Putamen (tissue), 1 donor: Measurements from ENCODE around the gene CDK3.
"Not testable (repeated sequence)": the region's sequence is repeated elsewhere in the genome, so short reads cannot be mapped to it uniquely, and the experiment has no call there.

Experiments
- DNase-seq: peaks from one replicate; pipeline ENCODE4 v3.0.0-alpha.2; 2016; ENCODE audit warnings: low spot score

The CDK3 gene

DNA sequence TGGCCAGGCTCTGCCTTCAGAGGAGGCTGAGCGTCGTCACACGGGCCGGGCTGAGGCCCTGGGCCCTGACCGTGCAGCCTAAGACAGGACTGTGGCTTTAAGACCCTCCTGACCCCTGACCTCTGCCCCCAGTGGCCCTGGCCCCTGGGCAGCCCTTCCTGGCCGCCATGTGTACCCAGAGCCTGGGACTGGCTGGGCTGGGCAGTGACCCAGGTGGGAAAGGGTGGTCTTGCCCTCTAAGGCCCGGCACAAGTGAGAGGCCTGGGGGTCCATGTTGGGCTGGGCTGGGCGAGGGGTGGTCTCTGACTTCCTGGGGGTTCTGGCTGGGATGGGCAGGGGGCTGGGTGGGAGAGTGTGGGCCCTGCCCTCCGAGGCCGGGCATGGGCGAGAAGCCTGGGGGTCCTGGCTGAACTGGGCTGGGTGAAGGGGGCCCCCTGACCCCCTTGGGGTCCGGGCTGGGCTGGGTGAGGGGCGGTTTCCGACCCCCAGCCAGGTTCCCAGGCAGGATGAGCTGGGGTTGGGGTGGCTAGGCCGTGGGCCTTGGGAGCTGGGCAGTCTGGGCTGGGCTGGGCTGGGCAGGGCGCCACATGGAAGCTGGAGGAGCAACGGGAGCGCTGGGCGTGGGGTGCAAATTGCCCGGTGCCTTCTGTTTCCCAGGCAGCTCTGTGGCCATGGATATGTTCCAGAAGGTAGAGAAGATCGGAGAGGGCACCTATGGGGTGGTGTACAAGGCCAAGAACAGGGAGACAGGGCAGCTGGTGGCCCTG is at the start of gene CDK3:
TSS of gene CDK3 (plus strand) at position 101 of the 767 bp plus-strand sequence. CDS start at position 672, 571 bp downstream.
- DNase-seq, result no peak

DNA sequence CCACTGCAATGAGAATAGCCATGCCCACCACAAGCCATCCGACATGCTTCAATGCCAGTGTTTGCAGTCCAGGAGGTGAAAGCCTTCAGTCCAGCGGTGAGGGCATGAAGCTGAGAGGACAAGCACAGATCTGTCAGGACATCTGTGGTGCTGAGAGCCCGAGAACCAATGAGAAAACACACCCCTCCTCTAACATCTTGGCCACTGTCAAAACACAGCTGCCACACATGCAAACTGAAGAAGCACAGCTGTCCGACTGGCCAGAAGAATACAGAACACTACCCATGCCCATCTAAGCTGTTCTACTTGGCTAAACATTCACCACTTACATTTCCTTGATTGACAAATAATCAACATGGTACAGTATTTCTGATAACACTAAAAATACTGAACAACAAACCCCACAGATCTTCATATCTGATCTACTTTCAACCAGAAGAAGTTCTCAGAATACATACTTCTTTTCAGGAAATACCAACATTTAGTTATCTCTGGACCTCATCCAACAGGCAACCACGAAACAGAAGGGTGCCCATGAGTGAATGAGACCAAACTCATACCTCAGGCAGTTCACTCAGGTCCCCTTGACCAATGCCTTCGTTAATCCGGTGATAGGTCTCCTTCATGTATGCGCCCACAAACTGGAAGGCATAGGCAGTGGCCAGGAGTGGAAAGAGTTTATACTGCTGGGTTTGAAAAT is 49.6 kb upstream of the CDK3 start:
- DNase-seq, result no peak

DNA sequence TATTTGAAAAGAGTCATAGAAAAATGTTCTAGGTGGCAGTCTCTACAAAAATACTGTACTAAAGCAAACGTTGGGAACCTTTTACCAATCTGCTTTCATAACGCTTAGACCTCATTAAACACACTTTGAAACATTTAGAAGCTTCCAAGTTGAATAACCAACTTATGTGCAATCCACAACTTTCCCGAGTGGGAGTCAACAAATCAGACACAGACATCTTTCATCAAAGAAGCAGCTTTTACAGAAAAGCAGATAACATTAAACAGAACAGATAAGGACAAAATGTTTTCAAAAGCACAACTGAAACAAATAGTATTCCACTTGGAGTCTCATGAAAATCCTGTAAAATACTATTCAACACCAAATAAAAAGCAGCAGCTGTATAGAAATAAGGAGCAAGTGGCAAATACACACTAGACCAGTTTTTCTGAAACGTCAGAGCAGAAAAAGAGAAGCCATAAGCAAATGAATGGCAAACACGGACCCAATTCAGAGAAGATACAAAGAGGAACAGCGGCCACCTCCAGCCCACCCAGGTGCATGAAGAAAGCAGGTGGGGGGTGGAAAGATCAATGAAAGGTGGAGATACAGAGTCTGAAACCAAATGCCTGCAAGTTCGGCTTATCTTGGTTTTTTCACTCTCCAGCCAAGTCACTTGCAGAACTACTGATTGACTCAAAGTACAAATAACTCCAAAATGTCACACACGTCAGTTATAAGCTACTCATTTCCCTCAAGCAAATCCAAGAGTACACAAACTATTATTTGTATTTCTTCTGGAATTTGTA is 41.4 kb upstream of the CDK3 start:
- no peak for DNase-seq

DNA sequence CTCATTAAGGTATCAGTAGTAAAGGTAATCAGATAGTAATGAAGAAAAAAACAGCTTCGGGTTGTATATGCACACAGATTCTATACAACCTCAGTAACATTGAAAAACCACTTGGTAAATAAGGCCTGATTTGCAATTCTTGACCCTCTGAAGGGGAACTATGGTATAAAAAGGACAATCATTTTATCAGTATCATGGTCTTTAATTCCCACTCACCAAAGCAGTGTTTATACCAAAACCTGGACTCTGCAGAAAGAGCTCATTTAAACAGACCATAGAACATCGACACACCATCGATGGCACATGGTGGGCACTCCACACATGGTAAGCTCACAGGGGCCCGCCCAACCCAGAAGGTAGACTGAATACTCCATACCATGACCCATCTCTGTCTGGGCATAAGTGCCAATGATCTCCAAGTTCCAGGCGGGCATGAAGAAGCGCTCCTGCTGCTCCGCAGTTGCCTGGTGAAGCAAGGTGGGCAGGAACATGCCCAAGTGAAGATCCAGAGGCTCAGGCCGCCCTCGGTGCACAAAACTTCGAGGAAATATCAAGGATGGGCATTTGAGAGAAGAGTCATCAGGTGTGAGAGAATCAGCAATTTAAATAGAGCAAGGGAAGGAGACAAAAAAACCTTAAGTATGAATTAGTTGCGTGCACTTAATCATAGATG is 40.7 kb upstream of the CDK3 start:
- no peak for DNase-seq

DNA sequence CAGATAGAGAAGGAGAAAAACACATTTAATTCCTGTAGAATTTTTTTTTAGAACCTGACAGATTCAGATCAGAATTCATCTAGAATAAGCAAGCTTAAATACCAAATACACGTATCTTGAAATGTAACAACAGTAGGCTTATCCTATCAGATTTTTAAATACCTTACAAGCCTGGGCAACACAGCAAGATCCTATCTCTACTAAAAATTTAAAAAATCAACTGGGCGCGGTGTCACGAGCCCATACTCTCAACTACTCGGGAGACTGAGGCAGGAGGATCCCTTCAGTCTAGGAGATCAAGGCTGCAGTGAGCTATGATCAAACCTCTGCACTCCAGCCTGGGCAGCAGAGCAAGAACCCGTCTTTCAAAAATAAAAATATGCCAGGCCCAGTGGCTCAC is 35.2 kb upstream of the CDK3 start:
- DNase-seq, result no peak

DNA sequence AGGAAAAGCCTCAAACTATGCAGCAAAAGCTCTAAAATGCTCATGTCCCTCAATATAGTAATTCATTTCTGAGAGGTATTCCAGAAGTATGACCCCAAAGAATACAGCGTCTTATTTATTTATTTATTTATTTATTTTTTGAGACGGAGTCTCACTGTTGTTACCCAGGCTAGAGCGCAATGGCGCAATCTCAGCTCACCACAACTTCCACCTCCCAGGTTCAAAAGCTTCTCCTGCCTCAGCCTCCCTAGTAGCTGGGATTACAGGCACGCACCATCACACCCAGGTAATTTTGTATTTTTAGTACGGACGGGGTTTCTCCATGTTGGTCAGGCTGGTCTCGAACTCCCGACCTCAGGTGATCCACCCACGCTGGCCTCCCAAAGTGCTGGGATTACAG is 31.6 kb upstream of the CDK3 start:
- not testable (repeated sequence) for DNase-seq

DNA sequence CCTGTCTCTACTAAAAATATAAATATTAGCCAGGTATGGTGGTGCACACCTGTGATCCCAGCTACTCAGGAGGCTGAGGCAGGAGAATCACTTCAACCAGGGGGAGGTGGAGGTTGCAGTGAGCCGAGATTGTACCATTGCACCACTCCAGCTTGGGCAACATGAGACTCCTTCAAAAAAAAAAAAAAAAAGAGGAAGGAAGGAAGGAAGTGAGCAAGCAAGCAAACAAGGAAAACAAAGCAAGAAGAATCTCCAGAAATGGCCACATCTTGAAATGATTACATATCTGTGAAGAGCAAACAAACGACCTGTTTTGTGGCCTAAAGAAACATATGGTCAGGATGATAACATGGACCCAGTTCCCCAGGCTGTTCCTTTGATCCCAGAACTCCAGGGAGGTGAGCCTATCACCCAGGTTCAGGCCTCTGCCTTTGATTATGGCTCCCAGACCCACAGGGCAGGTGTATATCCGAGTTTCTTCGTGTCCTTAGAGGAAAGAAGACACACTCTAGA is 30.6 kb upstream of the CDK3 start:
- no peak for DNase-seq

DNA sequence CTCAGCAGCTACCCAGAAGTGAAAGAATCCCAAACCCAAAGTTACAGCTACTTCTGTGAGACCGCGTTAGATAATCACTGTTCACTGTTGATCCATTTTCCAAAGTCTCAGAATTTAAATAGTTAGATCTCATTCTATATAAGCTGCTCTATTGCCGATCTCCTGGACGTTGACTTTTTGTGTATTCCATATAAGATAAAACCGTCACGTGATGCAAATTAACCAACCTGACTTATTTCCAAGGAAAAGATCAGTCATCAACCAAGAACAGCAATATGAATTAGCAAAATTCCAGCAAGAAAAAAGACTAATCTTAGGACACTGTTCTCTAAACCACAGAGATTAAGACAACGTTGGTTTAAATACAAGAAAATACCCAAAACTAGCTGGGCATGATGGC is 30.0 kb upstream of the CDK3 start:
- DNase-seq, result no peak

DNA sequence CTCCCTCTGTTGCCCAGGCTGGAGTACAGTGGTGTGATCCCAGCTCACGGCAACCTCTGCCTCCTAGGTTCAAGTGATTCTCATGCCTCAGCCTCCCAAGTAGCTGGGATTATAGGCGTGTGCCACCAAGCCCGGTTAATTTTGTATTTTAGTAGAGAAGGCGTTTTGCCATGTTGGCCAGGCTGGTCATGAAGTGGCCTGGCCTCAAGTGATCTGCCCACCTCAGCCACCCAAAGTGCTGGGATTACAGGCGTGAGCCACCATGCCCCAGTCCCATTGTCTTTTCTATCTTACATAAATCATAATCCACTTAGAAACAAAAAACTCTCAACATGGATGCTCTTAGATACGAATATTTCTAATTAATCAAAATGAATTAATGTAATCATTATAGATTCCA is 25.5 kb upstream of the CDK3 start:
- DNase-seq, result not testable (repeated sequence)

DNA sequence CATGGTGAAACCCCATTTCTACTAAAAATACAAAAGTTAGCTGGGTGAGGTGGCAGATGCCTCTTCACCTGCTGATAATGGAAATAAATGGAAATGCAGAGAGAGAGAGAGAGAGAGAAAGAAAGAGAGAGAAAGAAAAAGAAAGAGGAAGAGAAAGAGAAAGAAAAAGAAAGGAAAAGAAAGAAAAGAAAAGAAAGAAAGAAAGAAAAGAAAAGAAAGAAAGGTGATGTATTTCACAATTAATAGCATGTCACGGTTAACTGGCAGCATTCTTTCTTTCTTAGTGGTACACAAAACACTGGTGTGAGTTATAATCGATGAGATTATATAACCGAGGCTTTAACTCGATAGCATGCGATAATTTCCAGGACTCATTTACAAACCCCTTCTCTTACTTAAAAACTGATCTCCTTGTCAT is 24.9 kb upstream of the CDK3 start:
- DNase-seq, result no peak

DNA sequence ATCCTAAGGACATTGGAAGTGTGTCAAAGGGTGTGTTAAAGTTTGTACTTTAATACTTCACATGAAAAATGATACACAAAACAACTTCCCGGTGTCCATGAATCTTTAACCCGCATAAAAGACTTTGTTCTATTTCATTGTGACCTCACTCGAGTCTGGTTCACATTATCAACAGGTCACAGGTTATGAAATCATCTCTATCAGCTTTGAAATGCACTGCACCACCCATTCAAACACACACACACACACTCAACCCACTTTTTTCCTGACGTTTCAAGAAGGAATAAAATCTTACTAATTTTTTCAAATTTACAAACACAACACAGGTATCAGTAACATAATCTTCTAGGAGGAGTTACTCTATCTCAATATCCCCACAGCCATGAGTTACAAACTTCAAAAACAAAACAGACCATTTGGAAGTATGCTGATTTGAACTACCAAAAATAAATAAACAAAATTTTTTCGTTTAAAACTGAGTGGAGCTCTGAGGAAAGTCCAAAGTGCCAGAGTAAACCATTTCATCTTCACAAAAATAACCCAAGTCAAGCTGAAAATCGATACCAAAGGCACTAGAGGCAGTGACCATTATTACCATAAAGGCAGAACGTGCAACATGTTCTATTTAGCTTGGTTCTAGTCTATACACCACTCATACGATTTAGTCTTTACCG is 24.3 kb upstream of the CDK3 start:
- no peak for DNase-seq

DNA sequence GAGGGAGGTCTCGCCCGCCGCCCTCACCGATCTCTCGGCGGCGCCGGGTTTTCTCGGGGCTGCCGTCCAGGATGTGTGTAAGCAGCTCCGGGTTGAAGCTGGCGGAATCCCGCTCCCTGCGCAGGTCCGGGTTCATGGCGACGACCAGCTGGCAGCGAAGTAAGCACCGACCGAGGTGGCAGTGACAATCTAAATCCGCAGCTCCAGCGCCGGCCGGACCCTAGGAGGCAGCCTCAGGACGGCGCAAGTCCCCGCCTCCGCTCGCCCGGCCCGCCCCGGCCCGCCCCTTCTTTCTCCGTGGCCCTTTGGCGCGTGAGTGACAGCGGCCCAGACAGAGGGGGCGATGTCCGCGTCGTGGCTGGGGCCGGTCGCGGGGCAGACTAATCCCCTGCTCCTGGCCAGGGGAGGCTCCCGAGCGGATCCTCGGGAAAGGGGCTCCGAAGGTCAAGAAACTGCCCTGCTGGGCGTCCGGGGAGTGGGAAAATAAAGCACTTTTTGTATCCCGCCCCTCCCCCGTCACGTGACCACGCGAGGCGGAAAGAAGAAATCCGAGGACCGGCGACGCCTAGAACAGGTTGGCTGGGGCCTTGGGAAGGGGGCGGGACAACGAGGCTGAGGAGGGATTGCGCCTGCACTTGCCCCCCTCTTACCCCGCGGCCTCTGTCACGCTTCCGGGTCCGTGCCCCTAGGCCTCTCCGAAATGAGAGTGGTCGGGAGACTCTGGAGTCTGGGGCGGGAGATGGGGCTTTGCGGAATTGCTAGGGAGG is 21.5 kb upstream of the CDK3 start, which contains the start of the genes ACOX1 and TEN1:
TSS of gene ACOX1 (minus strand) at position 229 of the 767 bp plus-strand sequence. CDS start at position 136, 93 bp downstream.
TSS of gene TEN1 (plus strand) at position 303 of the 767 bp plus-strand sequence. CDS start 6,953 bp downstream, outside the sequence.
- DNase-seq, result peak; percentile 97

DNA sequence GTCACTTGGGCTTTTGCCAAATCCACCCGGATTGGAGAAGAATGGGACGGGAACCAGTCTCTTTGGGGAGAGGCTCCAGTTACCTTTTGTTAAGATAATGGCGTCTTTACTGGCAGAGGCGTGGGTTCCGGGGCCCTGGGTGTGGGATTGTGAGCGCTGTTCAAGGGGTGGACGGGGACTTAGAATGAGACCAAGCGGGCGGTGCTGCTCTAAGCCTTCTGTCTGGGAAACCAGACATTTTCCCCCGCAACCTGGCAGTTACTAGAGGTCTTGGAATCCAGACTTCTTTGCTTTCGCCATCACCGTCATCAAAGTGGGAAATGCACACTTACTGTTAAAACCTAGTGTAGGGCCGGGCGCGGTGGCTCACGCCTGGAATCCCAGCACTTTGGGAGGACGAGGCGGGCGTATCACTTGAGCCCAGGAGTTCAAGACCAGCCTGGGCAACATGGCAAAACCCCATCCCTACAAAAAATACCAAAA is 20.9 kb upstream of the CDK3 start:
- no peak for DNase-seq

DNA sequence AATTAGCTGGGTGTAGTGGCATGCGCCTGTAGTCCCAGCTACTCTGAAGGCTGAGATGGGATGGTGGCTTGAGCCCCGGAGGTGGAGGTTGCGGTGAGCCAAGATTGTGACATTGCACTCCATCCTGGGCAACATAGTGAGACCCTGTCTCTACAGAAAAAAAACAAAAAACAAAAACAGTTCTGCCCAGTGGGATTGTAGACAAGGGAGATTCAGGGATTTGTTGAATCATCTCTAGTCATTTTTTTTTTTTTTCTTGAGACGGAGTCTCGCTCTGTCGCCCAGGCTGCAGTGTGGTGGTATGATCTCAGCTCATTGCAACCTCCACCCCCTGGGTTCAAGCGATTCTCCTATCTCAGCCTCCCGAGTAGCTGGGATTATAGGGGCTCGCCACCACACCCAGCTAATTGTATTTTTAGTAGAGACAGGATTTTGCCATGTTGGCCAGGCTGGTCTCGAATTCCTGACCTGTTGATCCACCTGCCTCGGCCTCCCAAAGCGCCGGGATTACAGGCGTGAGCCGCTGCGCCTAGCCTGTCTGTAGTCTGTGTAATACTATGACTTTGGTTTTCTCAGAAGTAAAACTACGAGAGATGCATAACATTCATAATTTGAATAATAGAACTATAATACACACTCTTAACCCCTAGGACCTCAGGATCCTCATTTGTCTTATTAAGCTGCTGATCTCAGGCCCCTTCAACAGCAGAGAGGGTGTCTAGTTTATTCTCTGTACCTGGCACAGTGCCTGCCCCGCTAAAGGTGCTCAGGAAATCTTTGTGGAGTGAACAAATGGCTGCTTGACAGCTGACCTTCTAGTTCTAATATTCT is 20.3 kb upstream of the CDK3 start:
- no peak for DNase-seq

DNA sequence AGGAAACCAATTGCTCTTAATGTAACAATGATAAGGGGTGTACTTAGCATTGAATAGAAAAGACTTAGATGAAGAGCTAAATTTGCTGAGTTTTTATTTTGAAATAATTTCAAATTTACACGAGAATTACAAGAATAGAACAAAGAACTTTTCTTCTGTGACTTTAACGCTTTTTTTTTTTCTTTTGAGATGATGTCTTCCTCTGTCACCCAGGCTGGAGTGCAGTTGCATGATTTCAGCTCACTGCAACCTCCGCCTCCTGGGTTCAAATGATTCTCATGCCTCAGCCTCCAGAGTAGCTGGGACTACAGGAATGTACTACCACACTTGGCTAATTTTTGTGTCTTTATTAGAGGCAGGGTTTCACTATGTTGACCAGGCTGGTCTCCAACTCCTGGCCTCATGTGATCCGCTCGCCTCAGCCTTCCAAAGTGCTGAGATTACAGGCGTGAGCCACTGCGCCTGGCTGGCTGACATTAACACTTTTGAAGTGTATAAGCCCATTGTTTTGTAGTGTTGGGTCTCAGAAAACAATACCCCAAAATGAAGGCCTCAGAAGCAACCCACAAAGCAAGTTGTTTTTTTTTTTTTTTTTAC is 19.5 kb upstream of the CDK3 start:
- DNase-seq, result no peak

DNA sequence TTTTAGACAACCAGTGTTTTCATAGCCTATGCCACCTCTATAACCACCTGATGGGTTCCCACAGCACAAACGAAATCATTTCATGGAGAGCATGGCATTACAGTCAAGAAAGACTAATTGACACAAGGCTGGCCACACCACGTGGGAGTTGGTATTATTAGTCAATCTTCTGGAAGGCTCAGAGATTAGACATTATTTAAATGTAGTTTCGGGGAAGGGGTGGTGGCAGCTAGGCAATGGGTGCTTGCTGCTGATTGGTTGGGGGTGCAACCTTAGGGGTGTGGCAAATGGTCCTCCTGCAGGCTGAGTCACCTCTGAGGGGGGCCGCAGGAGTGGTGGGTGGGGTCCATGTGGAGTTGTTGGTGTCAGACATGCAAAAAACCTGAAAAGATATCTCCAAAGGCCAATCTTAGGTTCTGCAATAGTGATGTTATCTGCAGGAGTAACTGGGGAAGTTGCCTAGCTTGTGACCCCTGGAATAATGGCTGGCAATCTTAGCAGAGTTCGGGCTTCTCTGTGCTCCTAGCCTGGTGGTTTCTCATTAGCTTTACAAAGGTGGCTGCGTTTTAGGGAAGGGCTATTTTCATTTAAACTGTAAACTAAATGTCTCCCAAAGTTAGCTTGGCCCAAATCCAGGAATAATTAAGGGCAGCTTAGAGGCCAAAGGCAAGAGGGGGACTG is 17.0 kb upstream of the CDK3 start:
- no peak for DNase-seq

DNA sequence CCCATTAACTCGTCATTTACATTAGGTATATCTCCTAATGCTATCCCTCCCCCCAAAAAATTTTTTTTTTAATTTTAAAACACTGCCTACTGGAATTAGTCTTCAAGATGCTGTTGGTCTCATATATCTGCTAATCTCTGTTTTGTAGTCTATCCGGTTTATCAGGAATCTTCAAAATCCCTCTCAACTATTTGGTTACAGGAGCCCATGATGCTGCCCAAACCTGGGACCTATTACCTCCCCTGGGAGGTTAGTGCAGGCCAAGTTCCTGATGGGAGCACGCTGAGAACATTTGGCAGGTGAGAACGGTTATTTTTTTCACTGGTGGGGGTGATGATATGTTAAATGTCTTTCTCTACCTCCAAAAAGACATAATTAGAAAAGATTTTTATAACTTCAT is 14.7 kb upstream of the CDK3 start:
- DNase-seq, result no peak

DNA sequence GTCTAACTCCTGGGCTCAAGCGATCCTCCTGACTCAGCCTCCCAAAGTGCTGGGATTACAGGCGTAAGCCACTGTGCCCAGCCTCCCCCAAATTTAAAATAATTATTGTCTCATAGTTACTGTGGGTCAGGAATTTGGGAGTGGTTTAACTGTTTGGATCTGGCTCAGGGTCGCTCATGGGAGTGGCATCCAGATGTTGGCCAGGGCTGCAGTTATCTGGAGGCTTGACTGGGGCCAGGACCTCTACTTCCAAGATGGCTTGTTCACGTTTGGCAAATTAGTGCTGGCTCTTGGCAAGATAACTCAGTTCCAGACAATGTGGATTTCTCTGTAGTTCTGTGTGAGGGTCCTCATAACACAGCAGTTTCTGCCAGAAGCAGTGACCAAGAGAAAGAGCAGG is 13.6 kb upstream of the CDK3 start:
- DNase-seq, result no peak
